H9 (cell line): ENCODE results near the gene TRIM10. TPM values are rescaled to one million over a fixed set of nuclear protein-coding genes. Genes with fewer than 3 reads are reported as not detected.

Experiments
- DNase-seq: peaks from one replicate; pipeline ENCODE4 v3.0.0-alpha.2; 2017
- H2AFZ ChIP-seq: one replicate; pipeline ENCODE4 v1.6.1; 2013; ENCODE audit warnings: mild to moderate bottlenecking, low read length, control low read depth, moderate library complexity
- H2AK5ac ChIP-seq: 2 replicates; pipeline ENCODE4 v1.6.1; 2013; ENCODE audit warnings: low read length, control low read depth, mixed read lengths; ENCODE audit not compliant: insufficient read length
- H2BK120ac ChIP-seq: one replicate; pipeline ENCODE4 v1.6.1; 2013; ENCODE audit warnings: low read depth, mild to moderate bottlenecking, low read length, control low read depth, inconsistent platforms; ENCODE audit not compliant: poor library complexity, severe bottlenecking
- H2BK12ac ChIP-seq: 2 replicates; pipeline ENCODE4 v1.6.1; 2013; ENCODE audit warnings: low read length, control low read depth, mixed read lengths, low read depth; ENCODE audit not compliant: insufficient read length
- H2BK15ac ChIP-seq: 2 replicates; pipeline ENCODE4 v1.6.1; 2013; ENCODE audit warnings: low read depth, low read length, control low read depth
- H2BK20ac ChIP-seq: one replicate; pipeline ENCODE4 v1.6.1; 2013; ENCODE audit warnings: low read depth, mild to moderate bottlenecking, low read length, control low read depth, inconsistent platforms; ENCODE audit not compliant: poor library complexity, severe bottlenecking
- H2BK5ac ChIP-seq: 2 replicates; pipeline ENCODE4 v1.6.1; 2013; ENCODE audit warnings: low read length, control low read depth, mixed read lengths; ENCODE audit not compliant: insufficient read length
- H3K14ac ChIP-seq: 2 replicates; pipeline ENCODE4 v1.6.1; 2013; ENCODE audit warnings: low read length, control low read depth; ENCODE audit not compliant: insufficient read depth
- H3K18ac ChIP-seq: 2 replicates; pipeline ENCODE4 v1.6.1; 2013; ENCODE audit warnings: low read depth, mild to moderate bottlenecking, mixed read lengths, low read length, control low read depth; ENCODE audit not compliant: insufficient read length
- H3K23ac ChIP-seq: 2 replicates; pipeline ENCODE4 v1.6.1; 2013; ENCODE audit warnings: low read length, control low read depth, mixed read lengths, low read depth; ENCODE audit not compliant: insufficient read length
- H3K23me2 ChIP-seq: 2 replicates; pipeline ENCODE4 v1.6.1; 2013; ENCODE audit warnings: low read depth, mild to moderate bottlenecking, mixed read lengths, low read length, control low read depth; ENCODE audit not compliant: insufficient read length, poor library complexity, severe bottlenecking
- H3K27ac ChIP-seq: 2 replicates; pipeline ENCODE4 v1.5.1; 2013; ENCODE audit warnings: low read length, control low read depth, mixed read lengths, low read depth; ENCODE audit not compliant: insufficient read length
- H3K27me3 ChIP-seq: 2 replicates; pipeline ENCODE4 v1.6.1; 2013; ENCODE audit warnings: low read length, control low read depth, inconsistent platforms; ENCODE audit not compliant: insufficient read depth
- H3K4ac ChIP-seq: 2 replicates; pipeline ENCODE4 v1.6.1; 2013; ENCODE audit warnings: low read depth, mild to moderate bottlenecking, control low read depth, inconsistent platforms, low read length, moderate library complexity
- H3K4me1 ChIP-seq: 2 replicates; pipeline ENCODE4 v1.6.1; 2013; ENCODE audit warnings: low read length, control low read depth, inconsistent platforms; ENCODE audit not compliant: insufficient read depth
- H3K4me2 ChIP-seq: 2 replicates; pipeline ENCODE4 v1.6.1; 2013; ENCODE audit warnings: low read length, control low read depth, mixed read lengths; ENCODE audit not compliant: insufficient read length, insufficient read depth
- H3K56ac ChIP-seq: 2 replicates; pipeline ENCODE4 v1.6.1; 2013; ENCODE audit warnings: low read depth, mild to moderate bottlenecking, mixed read lengths, low read length, control low read depth; ENCODE audit not compliant: insufficient read length
- H3K79me1 ChIP-seq: 2 replicates; pipeline ENCODE4 v1.6.1; 2013; ENCODE audit warnings: low read depth, mild to moderate bottlenecking, moderate library complexity, low read length, control low read depth, inconsistent platforms; ENCODE audit not compliant: insufficient read depth, poor library complexity, severe bottlenecking
- H3K79me2 ChIP-seq: 2 replicates; pipeline ENCODE4 v1.6.1; 2013; ENCODE audit warnings: low read length, control low read depth, inconsistent platforms; ENCODE audit not compliant: insufficient read depth
- H3K9ac ChIP-seq: 2 replicates; pipeline ENCODE4 v1.6.1; 2013; ENCODE audit warnings: low read length, control low read depth, mixed read lengths; ENCODE audit not compliant: insufficient read length; ENCODE audit errors: extremely low read depth
- H3K9me3 ChIP-seq: one replicate; pipeline ENCODE4 v1.6.1; 2013; ENCODE audit warnings: low read depth, low read length, inconsistent platforms; ENCODE audit not compliant: control insufficient read depth
- H3T11ph ChIP-seq: one replicate; pipeline ENCODE4 v1.6.1; 2013; ENCODE audit warnings: mild to moderate bottlenecking, low read length, control low read depth, inconsistent platforms
- H4K20me1 ChIP-seq: one replicate; pipeline ENCODE4 v1.6.1; 2013; ENCODE audit not compliant: control insufficient read depth, insufficient read length, insufficient read depth
- H4K5ac ChIP-seq: 2 replicates; pipeline ENCODE4 v1.6.1; 2013; ENCODE audit warnings: low read depth, mild to moderate bottlenecking, mixed read lengths, low read length, control low read depth; ENCODE audit not compliant: insufficient read length
- H4K8ac ChIP-seq: replicated peaks from 2 replicates; pipeline ENCODE4 v1.6.1; 2013; ENCODE audit warnings: low read length, control low read depth, mixed read lengths, low read depth; ENCODE audit not compliant: insufficient read length
- H4K91ac ChIP-seq: 2 replicates; pipeline ENCODE4 v1.6.1; 2013; ENCODE audit warnings: low read depth, mild to moderate bottlenecking, moderate library complexity, mixed read lengths, low read length, control low read depth; ENCODE audit not compliant: insufficient read length
- H3K27ac Mint-ChIP-seq, 3 experiments: 2 replicates in 2 of 3; 3 replicates in 1 of 3; pipeline ENCODE4 v1.8.0; 2020 to 2021; ENCODE audit warnings: mixed read lengths in 3 of 3, mild to moderate bottlenecking in 1 of 3, moderate library complexity in 1 of 3
- H3K27me3 Mint-ChIP-seq: 2 replicates; pipeline ENCODE4 v1.8.0; 2021; ENCODE audit warnings: low read depth, mild to moderate bottlenecking, moderate library complexity, mixed read lengths
- H3K36me3 Mint-ChIP-seq, 3 experiments: 2 replicates in 2 of 3; 3 replicates in 1 of 3; pipeline ENCODE4 v1.8.0; 2020 to 2021; ENCODE audit warnings: low read depth in 3 of 3, mixed read lengths in 3 of 3; ENCODE audit not compliant: insufficient read depth in 1 of 3
- H3K4me1 Mint-ChIP-seq, 2 experiments: 2 replicates each; pipeline ENCODE4 v1.8.0; 2020; ENCODE audit warnings: mixed read lengths in 2 of 2
- H3K4me3 Mint-ChIP-seq, 2 experiments: 2 replicates in 1 of 2; 3 replicates in 1 of 2; pipeline ENCODE4 v1.8.0; 2020 to 2021; ENCODE audit warnings: mild to moderate bottlenecking in 2 of 2, mixed read lengths in 2 of 2, moderate library complexity in 1 of 2
- H3K9me3 Mint-ChIP-seq, 2 experiments: 2 replicates in 1 of 2; 3 replicates in 1 of 2; pipeline ENCODE4 v1.8.0; 2020; ENCODE audit warnings: mild to moderate bottlenecking in 2 of 2, mixed read lengths in 2 of 2, moderate library complexity in 1 of 2
- CTCF ChIP-seq: fragments of 200-600 bp; sonication (generic); conservative IDR thresholded peaks from 3 replicates; pipeline ENCODE4 v1.8.0; 2021; ENCODE audit warnings: antibody characterized with exemption, mild to moderate bottlenecking
- WGBS: extraction: QIAGEN DNeasy Blood & Tissue Kit; methylation state at CpG from one replicate; pipeline ENCODE4 v1.1.7; 2013; ENCODE audit warnings: missing lambda C conversion rate, low lambda C conversion rate, mixed read lengths; ENCODE audit not compliant: insufficient read length; ENCODE audit errors: extremely low coverage; 5-methylcytosine and 5-hydroxymethylcytosine counted together
- total RNA-seq: library from RNA; stranded (reverse); gene quantifications from 2 replicates; pipeline ENCODE4 v1.2.1, GENCODE V29; 2021

Gene TRIM10
- total RNA-seq, 1 experiment from 2014 or later, result 0.07 TPM

GRCh38 chr6:30192076-30192475 is 31.1 kb upstream of the TRIM10 start:
- Histone ChIP-seq H3K18ac (no peak overlapping the region), H2BK20ac (no peak overlapping the region), H3K23ac (no peak overlapping the region), H2BK15ac (no peak overlapping the region), H2AK5ac (no peak overlapping the region), H3K27me3 (no peaks in the 10 kb centered on the region), H4K91ac (no peak overlapping the region), H3K14ac (no peak overlapping the region), H3K4me1 (no peaks in the 10 kb centered on the region), H3K79me1 (no peaks in the 10 kb centered on the region), H3K79me2 (no peaks in the 10 kb centered on the region), H3T11ph (no peak overlapping the region), H3K4me2 (no peak overlapping the region), H3K56ac (no peak overlapping the region), H3K4ac (no peak overlapping the region), H3K27ac (no peak overlapping the region), H2BK5ac (no peak overlapping the region), H2BK12ac (no peak overlapping the region), H4K8ac (no peak overlapping the region), H3K23me2 (no peaks in the 10 kb centered on the region), H4K20me1 (peaks cover 3% of the 10 kb centered on the region), H3K9ac (no peak overlapping the region), H2BK120ac (no peak overlapping the region), H3K9me3 (no peaks in the 10 kb centered on the region), H2AFZ (no peak overlapping the region), H4K5ac (no peak overlapping the region)
- peaks cover 3 to 5% of the 10 kb centered on the region in 2 experiments; a peak in 2 of 4 replicates for H3K4me1 Mint-ChIP-seq
- no peaks in the 10 kb centered on the region for H3K27me3 Mint-ChIP-seq
- TF ChIP-seq CTCF, result no peak
- WGBS, result no CpG with 5 or more reads among the region's 7 CpGs
- H3K9me3 Mint-ChIP-seq, result no peaks in the 10 kb centered on the region
- no peak overlapping the region for H3K27ac Mint-ChIP-seq
- H3K36me3 Mint-ChIP-seq, result peaks cover 18 to 78% (median 55%) of the 10 kb centered on the region in 3 experiments; a peak in 6 of 7 replicates
- no peak overlapping the region for H3K4me3 Mint-ChIP-seq
- DNase-seq, result no peak
